Measurements from ENCODE around the gene COMMD10. TPM values are rescaled to one million over a fixed set of nuclear protein-coding genes. Genes with fewer than 3 reads are reported as not detected.

Gene COMMD10
- total RNA-seq, 1 donor from 2014 or later = 28.9 TPM

- Histone ChIP-seq H3K27ac (no peak overlapping the region), H3K27me3 (no peaks in the 10 kb centered on the region), H3K36me3 (no peaks in the 10 kb centered on the region), H3K4me1 (no peaks in the 10 kb centered on the region), H3K4me3 (no peak overlapping the region), H3K9me3 (no peaks in the 10 kb centered on the region)
- intact Hi-C loops (cut with DNase I) = no loop called here
- no peak for ATAC-seq
- no peak for TF ChIP-seq CTCF (IDR thresholded peaks at IDR 0.05)
- no peak for DNase-seq
Measured at GRCh38 chr5:116234681-116235080, 149.9 kb downstream of the COMMD10 start.

GRCh38 chr5:116237917-116238500 is 153.2 kb downstream of the COMMD10 start:
- Histone ChIP-seq H3K27me3 (no peaks in the 10 kb centered on the region), H3K36me3 (no peaks in the 10 kb centered on the region), H3K27ac (no peak overlapping the region), H3K9me3 (no peaks in the 10 kb centered on the region), H3K4me3 (no peak overlapping the region), H3K4me1 (no peaks in the 10 kb centered on the region)
- no peak for TF ChIP-seq CTCF (IDR thresholded peaks at IDR 0.05)
- intact Hi-C loops (cut with DNase I) = no loop called here
- ATAC-seq (no peak), DNase-seq (no peak)

GRCh38 chr5:116242343-116242742 is 157.5 kb downstream of the COMMD10 start:
- ATAC-seq (no peak), DNase-seq (no peak)

GRCh38 chr5:116248432-116248831 is 163.6 kb downstream of the COMMD10 start:
- no peaks in the 10 kb centered on the region for H3K36me3 ChIP-seq
- ATAC-seq = no peak
- DNase-seq = no peak
- no peak overlapping the region for H3K27ac ChIP-seq
- peaks cover 7% of the 10 kb centered on the region for H3K9me3 ChIP-seq
- intact Hi-C loops (cut with DNase I) = no loop called here
- H3K4me1 ChIP-seq = no peaks in the 10 kb centered on the region
- no peak overlapping the region for H3K4me3 ChIP-seq
- no peak for TF ChIP-seq CTCF (IDR thresholded peaks at IDR 0.05)
- H3K27me3 ChIP-seq = no peaks in the 10 kb centered on the region

More at GRCh38 chr5:116242343-116242742, 157.5 kb downstream of the COMMD10 start:
- no peaks in the 10 kb centered on the region for H3K27me3 ChIP-seq
- H3K4me3 ChIP-seq = no peak overlapping the region
- H3K27ac ChIP-seq = no peak overlapping the region
- H3K36me3 ChIP-seq = no peaks in the 10 kb centered on the region
- TF ChIP-seq CTCF (IDR thresholded peaks at IDR 0.05) = no peak
- no peaks in the 10 kb centered on the region for H3K4me1 ChIP-seq
- intact Hi-C loops (cut with DNase I) = no loop called here
- H3K9me3 ChIP-seq = peaks cover 7% of the 10 kb centered on the region

- H3K27me3 ChIP-seq = no peaks in the 10 kb centered on the region
- ATAC-seq (no peak), DNase-seq (no peak)
- H3K4me1 ChIP-seq = no peaks in the 10 kb centered on the region
- no peaks in the 10 kb centered on the region for H3K36me3 ChIP-seq
- H3K27ac ChIP-seq = no peak overlapping the region
- intact Hi-C loops (cut with DNase I) = no loop called here
- no peak overlapping the region for H3K4me3 ChIP-seq
- no peak for TF ChIP-seq CTCF (IDR thresholded peaks at IDR 0.05)
- peaks cover 7% of the 10 kb centered on the region for H3K9me3 ChIP-seq
Measured at GRCh38 chr5:116249648-116250047, 164.8 kb downstream of the COMMD10 start.

GRCh38 chr5:116256717-116257116 is 171.9 kb downstream of the COMMD10 start:
- TF ChIP-seq CTCF (IDR thresholded peaks at IDR 0.05) = no peak
- Histone ChIP-seq H3K36me3 (no peaks in the 10 kb centered on the region), H3K9me3 (peaks cover 9% of the 10 kb centered on the region), H3K4me3 (no peak overlapping the region), H3K27ac (no peak overlapping the region), H3K27me3 (no peaks in the 10 kb centered on the region), H3K4me1 (no peaks in the 10 kb centered on the region)
- ATAC-seq (no peak), DNase-seq (no peak)
- intact Hi-C loops (cut with DNase I) = no loop called here

All from upper lobe of right lung (tissue), 1 donor.